ENCODE data around the gene C20orf144.

DNA sequence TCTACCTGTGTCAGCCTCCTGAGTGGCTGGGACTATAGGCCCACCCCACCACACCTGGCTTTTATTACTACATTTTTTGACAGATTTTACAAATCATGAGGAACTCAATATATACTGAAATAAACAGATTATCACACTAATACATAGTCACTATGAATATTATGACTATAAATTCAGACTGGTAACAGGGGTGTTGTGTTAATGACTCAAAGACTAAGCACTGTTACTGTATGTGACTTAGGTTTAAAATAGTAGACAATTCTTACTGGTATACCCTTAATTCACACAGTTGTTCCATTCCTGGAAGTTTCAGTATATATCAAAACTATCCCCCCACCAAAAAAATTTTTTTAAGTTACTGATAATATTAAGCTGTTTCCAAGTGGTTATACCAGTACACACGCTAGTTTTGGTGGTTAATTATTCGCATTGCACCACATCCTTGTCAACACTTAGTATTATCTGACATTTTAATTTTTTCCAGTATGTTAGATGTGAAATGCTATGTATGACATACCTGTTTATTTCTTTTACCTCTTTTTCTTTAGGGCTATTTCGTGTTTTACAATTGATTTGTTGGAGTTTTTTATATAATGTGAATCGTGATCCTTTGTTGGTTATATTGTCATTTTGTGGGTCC is 34.4 kb upstream of the C20orf144 start:
- TF ChIP-seq, protein P1, sequence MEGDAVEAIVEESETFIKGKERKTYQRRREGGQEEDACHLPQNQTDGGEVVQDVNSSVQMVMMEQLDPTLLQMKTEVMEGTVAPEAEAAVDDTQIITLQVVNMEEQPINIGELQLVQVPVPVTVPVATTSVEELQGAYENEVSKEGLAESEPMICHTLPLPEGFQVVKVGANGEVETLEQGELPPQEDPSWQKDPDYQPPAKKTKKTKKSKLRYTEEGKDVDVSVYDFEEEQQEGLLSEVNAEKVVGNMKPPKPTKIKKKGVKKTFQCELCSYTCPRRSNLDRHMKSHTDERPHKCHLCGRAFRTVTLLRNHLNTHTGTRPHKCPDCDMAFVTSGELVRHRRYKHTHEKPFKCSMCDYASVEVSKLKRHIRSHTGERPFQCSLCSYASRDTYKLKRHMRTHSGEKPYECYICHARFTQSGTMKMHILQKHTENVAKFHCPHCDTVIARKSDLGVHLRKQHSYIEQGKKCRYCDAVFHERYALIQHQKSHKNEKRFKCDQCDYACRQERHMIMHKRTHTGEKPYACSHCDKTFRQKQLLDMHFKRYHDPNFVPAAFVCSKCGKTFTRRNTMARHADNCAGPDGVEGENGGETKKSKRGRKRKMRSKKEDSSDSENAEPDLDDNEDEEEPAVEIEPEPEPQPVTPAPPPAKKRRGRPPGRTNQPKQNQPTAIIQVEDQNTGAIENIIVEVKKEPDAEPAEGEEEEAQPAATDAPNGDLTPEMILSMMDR (conservative IDR thresholded peaks at IDR 0.05; ENCODE audit: low read length): no peak
- TF ChIP-seq EZH2phosphoT487 (IDR thresholded peaks at IDR 0.05; ENCODE audit: borderline replicate concordance, low read depth, low read length): no peak
